Measurements from ENCODE around the gene NTSR2.
A peak's percentile ranks its signal among the peaks of the same experiment; 100 is the strongest.

Gene NTSR2

DNA sequence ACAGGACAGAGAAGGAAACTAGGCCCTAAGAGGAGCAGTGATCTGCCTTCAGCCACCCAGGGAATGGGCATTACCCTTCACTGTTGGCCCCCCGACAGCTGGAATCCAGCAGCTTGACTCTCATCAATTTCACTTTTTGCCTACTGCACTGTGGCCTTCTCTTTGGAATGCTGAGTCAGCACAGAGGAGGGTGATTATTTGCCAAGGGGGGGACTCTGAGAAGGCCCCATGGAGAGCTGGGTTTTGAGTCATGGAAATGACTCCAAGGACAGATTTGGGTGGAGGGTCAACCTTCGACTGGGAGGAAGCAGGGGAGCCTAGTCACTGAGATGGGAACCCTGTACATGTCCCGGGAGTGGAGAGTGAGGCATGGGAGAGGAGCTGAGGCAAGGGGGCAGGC is 38.1 kb upstream of the NTSR2 start:
- no peak overlapping the region for H3K4me3 ChIP-seq (ENCODE audit: low read length)
- peak; percentile 11 for DNase-seq (ENCODE audit: low read depth)
- no peak for TF ChIP-seq CTCF (conservative IDR thresholded peaks at IDR 0.05; ENCODE audit: low read length)

DNA sequence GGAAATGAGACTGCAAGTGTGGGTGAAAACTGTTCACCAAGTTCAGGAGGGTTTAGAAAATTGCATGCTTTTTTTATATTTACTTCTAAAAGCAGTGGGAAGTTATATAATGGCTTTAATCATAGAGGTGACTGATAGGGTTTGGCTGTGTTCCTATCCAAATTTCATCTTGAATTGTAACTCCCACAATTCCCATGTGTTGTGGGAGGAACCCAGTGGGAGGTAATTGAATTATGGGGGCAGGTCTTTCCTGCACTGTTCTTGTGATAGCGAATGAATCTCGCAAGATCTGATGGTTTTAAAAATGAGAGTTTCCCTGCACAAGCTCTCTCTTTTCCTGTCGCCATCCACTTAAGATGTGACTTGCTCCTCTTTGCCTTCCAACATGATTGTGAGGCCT is 35.7 kb upstream of the NTSR2 start:
- no peak for TF ChIP-seq CTCF (conservative IDR thresholded peaks at IDR 0.05; ENCODE audit: low read length)
- no peak overlapping the region for H3K4me3 ChIP-seq (ENCODE audit: low read length)
- DNase-seq (ENCODE audit: low read depth), result no peak

DNA sequence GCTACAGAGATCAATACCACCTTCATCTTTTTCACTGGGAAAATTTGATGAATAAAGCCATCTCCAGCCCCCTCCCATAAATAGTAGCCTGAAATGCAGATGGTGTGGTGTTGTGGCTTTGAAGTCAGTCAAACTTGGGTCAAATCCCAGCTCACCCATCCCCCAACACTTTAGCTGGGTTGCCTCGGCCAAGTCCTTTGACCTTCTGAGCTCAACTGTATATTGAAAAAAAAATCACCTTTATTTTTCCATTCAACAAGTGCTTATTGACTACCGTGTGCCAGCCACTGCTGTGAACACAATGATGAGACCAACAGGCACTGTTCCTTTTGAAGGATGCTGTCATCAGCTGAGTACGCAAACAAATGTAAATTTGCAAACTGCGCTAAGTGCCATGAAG is 35.1 kb upstream of the NTSR2 start:
- no peak for DNase-seq (ENCODE audit: low read depth)
- no peak overlapping the region for H3K4me3 ChIP-seq (ENCODE audit: low read length)
- no peak for TF ChIP-seq CTCF (conservative IDR thresholded peaks at IDR 0.05; ENCODE audit: low read length)

GRCh38 chr2:11703700-11704099 is 33.7 kb upstream of the NTSR2 start:
- peak; percentile 34 for DNase-seq (ENCODE audit: low read depth)
- no peak overlapping the region for H3K4me3 ChIP-seq (ENCODE audit: low read length)
- TF ChIP-seq CTCF (conservative IDR thresholded peaks at IDR 0.05; ENCODE audit: low read length), result no peak

GRCh38 chr2:11702946-11703345 is 33.0 kb upstream of the NTSR2 start:
- H3K4me3 ChIP-seq (ENCODE audit: low read length), result no peak overlapping the region
- no peak for TF ChIP-seq CTCF (conservative IDR thresholded peaks at IDR 0.05; ENCODE audit: low read length)
- DNase-seq (ENCODE audit: low read depth), result no peak

DNA sequence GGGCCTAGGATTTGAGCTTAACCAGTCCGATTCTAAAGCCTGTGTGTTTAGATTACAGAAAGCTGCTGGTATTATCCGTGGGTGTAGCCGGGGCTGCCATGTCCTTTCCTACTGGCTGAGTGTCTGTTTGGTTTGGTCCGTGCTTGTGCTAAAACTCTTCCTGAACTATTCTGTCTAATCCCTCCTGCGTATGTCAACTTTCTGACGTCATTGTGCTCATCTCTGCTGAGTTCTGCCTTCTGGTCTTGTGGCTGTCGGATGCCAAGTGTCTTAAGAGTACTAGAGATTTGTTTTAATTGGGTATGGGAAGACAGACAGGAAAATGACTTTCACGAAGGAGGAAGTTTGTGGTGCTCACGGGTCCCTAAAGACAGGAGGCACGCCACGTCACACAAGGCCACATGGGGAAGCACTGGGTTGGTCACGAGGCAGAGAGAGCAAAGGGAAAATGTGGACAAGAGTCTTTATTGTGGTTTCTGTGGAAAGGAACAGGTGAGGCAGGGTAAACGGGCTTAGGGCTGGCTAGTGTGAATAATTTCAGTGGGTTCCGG is 31.8 kb upstream of the NTSR2 start:
- TF ChIP-seq CTCF (conservative IDR thresholded peaks at IDR 0.05; ENCODE audit: low read length), result no peak
- no peak for DNase-seq (ENCODE audit: low read depth)
- H3K4me3 ChIP-seq (ENCODE audit: low read length), result no peak overlapping the region

DNA sequence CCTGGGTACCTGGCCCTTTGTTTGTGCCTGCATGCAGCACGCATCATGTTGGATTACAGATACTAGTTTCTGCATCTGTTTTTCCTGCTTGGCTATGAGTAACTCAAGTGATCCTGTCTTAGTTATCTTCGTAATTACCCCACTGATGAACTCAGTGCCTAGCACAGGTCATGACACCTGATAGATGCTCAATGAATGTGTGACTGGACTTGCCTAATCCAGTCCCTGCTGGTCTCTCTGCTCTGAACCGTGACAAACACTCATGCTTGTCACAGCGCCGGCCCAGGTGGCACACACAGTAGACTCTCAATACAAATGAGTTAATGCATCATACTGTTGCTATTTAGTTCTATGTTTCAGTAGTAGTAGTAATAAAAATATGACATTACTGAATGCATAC is 31.2 kb upstream of the NTSR2 start:
- no peak for DNase-seq (ENCODE audit: low read depth)
- no peak overlapping the region for H3K4me3 ChIP-seq (ENCODE audit: low read length)
- TF ChIP-seq CTCF (conservative IDR thresholded peaks at IDR 0.05; ENCODE audit: low read length), result no peak
